DND-41 (cell line): ENCODE results near the gene TTLL5.

Experiments used
- EZH2 ChIP-seq: IDR thresholded peaks from 3 replicates; pipeline ENCODE4 v1.6.1; 2012; ENCODE audit warnings: borderline replicate concordance, low read depth, mild to moderate bottlenecking, moderate library complexity, low read length, inconsistent platforms; ENCODE audit not compliant: severe bottlenecking
- TF ChIP-seq, protein P1 (sequence below): IDR thresholded peaks from 2 replicates; pipeline ENCODE4 v1.5.1; 2012; ENCODE audit warnings: borderline replicate concordance, low read length, moderate library complexity, mild to moderate bottlenecking; ENCODE audit not compliant: poor library complexity, severe bottlenecking; ENCODE audit errors: extremely low read depth

DNA sequence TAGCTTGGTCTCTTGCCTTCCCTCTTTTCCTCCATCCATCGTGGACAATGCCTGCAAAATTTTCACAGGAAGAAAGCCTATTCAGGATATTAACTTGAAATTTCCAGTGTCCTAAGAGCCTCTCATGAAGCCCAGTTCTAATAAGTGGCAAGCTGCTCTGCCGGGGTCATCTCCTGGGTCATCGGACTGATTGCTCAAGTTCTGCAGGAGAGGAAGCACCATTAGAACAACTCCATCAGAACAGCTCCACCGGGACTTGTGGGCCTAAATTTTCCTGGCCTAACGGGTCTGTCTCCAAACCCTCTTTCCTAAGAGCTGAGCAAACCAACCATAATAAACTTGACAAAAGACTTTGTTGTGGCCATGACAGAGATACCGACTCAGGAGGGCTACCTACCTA, 14.3 kb upstream of the TTLL5 start:
- TF ChIP-seq, protein P1, sequence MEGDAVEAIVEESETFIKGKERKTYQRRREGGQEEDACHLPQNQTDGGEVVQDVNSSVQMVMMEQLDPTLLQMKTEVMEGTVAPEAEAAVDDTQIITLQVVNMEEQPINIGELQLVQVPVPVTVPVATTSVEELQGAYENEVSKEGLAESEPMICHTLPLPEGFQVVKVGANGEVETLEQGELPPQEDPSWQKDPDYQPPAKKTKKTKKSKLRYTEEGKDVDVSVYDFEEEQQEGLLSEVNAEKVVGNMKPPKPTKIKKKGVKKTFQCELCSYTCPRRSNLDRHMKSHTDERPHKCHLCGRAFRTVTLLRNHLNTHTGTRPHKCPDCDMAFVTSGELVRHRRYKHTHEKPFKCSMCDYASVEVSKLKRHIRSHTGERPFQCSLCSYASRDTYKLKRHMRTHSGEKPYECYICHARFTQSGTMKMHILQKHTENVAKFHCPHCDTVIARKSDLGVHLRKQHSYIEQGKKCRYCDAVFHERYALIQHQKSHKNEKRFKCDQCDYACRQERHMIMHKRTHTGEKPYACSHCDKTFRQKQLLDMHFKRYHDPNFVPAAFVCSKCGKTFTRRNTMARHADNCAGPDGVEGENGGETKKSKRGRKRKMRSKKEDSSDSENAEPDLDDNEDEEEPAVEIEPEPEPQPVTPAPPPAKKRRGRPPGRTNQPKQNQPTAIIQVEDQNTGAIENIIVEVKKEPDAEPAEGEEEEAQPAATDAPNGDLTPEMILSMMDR: no peak
- TF ChIP-seq EZH2: no peak
